ENCODE results near the gene ANKMY2. TPM values are rescaled to one million over a fixed set of nuclear protein-coding genes. Genes with fewer than 3 reads are reported as not detected.
A peak's percentile ranks its signal among the peaks of the same experiment; 100 is the strongest.

ANKMY2 gene
- total and polyA plus RNA-seq, 12 donors, result 5.4 to 45.3 (median 15.8) TPM

DNA sequence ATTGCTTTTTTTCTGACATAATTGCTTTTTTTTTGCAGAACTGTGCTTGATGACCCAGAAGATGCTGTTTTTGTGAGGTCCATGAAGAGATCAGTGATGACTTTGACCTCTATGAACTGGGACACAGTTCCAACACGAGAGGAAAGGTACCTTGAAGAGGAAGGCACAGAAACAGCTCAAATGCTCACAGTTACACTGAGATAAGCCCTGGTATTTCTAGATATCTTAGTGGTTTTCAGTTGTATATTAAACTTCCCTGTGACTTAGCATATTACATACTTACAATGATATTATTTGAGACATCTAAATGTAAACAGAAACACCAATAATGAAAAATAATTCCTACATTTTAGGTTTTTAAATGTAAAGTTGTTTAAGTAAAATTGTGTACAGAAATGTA, 64.3 kb downstream of the ANKMY2 start:
- H3K4me1 ChIP-seq (replicated peaks in 1 of 2), result no peaks in the 10 kb centered on the region
- H3K4me3 ChIP-seq, result no peak overlapping the region
- WGBS, 4 donors, result 22 to 50% (median 33%) methylated on average over 1 of the region's 1 CpG
- TF ChIP-seq CTCF (IDR thresholded peaks at IDR 0.05), result no peak
- TF ChIP-seq POLR2A (IDR thresholded peaks at IDR 0.05), result no peak
- H3K36me3 ChIP-seq (replicated peaks in 1 of 2), result no peaks in the 10 kb centered on the region
- H3K9me3 ChIP-seq (replicated peaks in 1 of 3), result no peaks in the 10 kb centered on the region
- intact Hi-C loops (cut with DNase I), result no loop called here
- no peak for DNase-seq
- H3K27me3 ChIP-seq, result no peaks in the 10 kb centered on the region
- no peak overlapping the region for H3K27ac ChIP-seq

- no peak overlapping the region for H3K27ac ChIP-seq
- no peaks in the 10 kb centered on the region for H3K4me1 ChIP-seq (replicated peaks in 1 of 2)
- WGBS, 4 donors, result 72 to 82% (median 74%) methylated on average over 8 of the region's 8 CpGs
- no peaks in the 10 kb centered on the region for H3K27me3 ChIP-seq
- H3K36me3 ChIP-seq (replicated peaks in 1 of 2), result no peaks in the 10 kb centered on the region
- H3K9me3 ChIP-seq (replicated peaks in 1 of 3), result no peaks in the 10 kb centered on the region
- DNase-seq, result no peak
- TF ChIP-seq CTCF (IDR thresholded peaks at IDR 0.05) (no peak), POLR2A (IDR thresholded peaks at IDR 0.05) (no peak)
- intact Hi-C loops (cut with DNase I), result no loop called here
- H3K4me3 ChIP-seq, result no peak overlapping the region
These were observed 66.3 kb downstream of the ANKMY2 start for GRCh38 chr7:16579216-16579615.

GRCh38 chr7:16571941-16572340, 73.6 kb downstream of the ANKMY2 start:
- Histone ChIP-seq H3K27ac (no peak overlapping the region), H3K27me3 (no peaks in the 10 kb centered on the region), H3K9me3 (replicated peaks in 1 of 3) (no peaks in the 10 kb centered on the region), H3K4me1 (replicated peaks in 1 of 2) (no peaks in the 10 kb centered on the region), H3K4me3 (no peak overlapping the region), H3K36me3 (replicated peaks in 1 of 2) (no peaks in the 10 kb centered on the region)
- whole genome bisulfite sequencing, 4 donors, result 70 to 81% (median 76%) methylated on average over 4 of the region's 4 CpGs
- intact Hi-C loops (cut with DNase I), result no loop called here
- no peak for TF ChIP-seq CTCF (IDR thresholded peaks at IDR 0.05)
- no peak for TF ChIP-seq POLR2A (IDR thresholded peaks at IDR 0.05)
- DNase-seq, result no peak

DNA sequence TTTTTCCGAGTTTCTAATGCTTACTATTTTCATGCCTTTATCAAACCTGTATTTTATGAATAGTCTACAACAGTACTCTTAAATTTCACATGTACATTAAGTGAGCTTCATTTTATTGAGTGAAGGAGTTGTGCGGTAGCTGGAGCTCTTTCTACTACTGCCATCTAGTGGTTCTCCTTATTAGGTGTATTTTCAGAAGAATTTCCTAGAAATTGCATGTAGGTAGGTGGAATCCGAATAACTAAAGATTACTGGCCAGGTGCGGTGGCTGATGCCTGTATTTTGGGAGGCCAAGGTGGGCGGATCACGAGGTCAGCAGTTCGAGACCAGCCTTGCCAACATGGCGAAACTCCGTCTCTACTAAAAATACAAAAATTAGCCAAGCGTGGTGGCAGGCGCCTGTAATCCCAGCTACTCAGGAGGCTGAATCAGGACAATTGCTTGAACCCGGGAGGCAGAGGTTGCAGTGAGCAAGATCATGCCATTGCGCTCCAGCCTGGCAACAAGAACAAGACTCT, 80.6 kb downstream of the ANKMY2 start:
- H3K4me1 ChIP-seq (replicated peaks in 1 of 2), result no peaks in the 10 kb centered on the region
- no peak overlapping the region for H3K27ac ChIP-seq
- no peaks in the 10 kb centered on the region for H3K9me3 ChIP-seq (replicated peaks in 1 of 3)
- no peaks in the 10 kb centered on the region for H3K36me3 ChIP-seq (replicated peaks in 1 of 2)
- DNase-seq, result peak in 1 of 7 donors; percentile 4
- no peak overlapping the region for H3K4me3 ChIP-seq
- no peaks in the 10 kb centered on the region for H3K27me3 ChIP-seq
- TF ChIP-seq CTCF (IDR thresholded peaks at IDR 0.05) (peak; percentile 47 to 78 (median 70)), POLR2A (IDR thresholded peaks at IDR 0.05) (no peak)
- intact Hi-C loops (cut with DNase I), result no loop called here
- WGBS, 4 donors, result 20 to 28% (median 25%) methylated on average over 13 of the region's 13 CpGs
